Measurements from ENCODE around the gene TUT7.

DNA sequence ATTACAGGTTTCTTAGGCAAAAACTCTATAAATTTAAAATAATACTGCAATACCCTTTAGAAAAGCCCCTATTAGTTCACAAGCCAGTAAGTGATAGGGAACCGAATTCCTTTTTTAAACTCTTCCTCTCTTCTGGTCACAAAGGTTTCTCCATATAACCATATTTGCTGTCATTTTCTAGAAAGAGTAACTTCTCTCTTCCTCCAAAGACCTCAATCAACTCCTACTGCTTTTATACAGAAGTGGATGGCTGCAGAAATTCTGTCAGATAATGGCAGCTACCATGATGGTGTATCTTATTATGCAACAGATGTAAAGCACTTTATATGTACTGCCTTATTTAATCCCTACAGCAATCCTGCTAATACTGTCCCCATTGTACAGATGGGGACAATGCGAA lies 6.2 kb downstream of the TUT7 start:
- TF ChIP-seq EZH2 (IDR thresholded peaks at IDR 0.05; ENCODE audit: low read depth): no peak
- TF ChIP-seq CTCF (conservative IDR thresholded peaks at IDR 0.05): no peak

Measured in PC-9 (cell line).